WTC11 (cell line): ENCODE data around the gene TGFBRAP1.

Experiments used
- IRF1 ChIP-seq: sonication (generic); formaldehyde crosslinking; IDR thresholded peaks from 2 replicates; pipeline ENCODE4 v1.8.0; 2023; ENCODE audit warnings: missing genetic modification reagents
- NFYB ChIP-seq: sonication (generic); formaldehyde crosslinking; conservative IDR thresholded peaks from 2 replicates; pipeline ENCODE4 v1.8.0; 2022; ENCODE audit warnings: low read depth, missing genetic modification reagents
- SMAD3 ChIP-seq: sonication (generic); formaldehyde crosslinking; IDR thresholded peaks from 2 replicates; pipeline ENCODE4 v1.8.0; 2022; ENCODE audit warnings: missing genetic modification reagents, mild to moderate bottlenecking, borderline replicate concordance
- USF1 ChIP-seq: sonication (generic); formaldehyde crosslinking; IDR thresholded peaks from 2 replicates; pipeline ENCODE4 v1.8.0; 2022; ENCODE audit warnings: mild to moderate bottlenecking, missing genetic modification reagents
- TF ChIP-seq, protein P1 (sequence below): fragments of 200-600 bp; IDR thresholded peaks from 2 replicates; pipeline ENCODE4 v1.8.0; 2022; ENCODE audit warnings: antibody characterized with exemption

GRCh38 chr2:105362862-105363591 is 33.5 kb upstream of the TGFBRAP1 start:
- TF ChIP-seq NFYB (no peak), IRF1 (CRISPR knock-in tag) (no peak), SMAD3 (CRISPR knock-in tag) (no peak), USF1 (CRISPR knock-in tag) (no peak)
- TF ChIP-seq, protein P1, sequence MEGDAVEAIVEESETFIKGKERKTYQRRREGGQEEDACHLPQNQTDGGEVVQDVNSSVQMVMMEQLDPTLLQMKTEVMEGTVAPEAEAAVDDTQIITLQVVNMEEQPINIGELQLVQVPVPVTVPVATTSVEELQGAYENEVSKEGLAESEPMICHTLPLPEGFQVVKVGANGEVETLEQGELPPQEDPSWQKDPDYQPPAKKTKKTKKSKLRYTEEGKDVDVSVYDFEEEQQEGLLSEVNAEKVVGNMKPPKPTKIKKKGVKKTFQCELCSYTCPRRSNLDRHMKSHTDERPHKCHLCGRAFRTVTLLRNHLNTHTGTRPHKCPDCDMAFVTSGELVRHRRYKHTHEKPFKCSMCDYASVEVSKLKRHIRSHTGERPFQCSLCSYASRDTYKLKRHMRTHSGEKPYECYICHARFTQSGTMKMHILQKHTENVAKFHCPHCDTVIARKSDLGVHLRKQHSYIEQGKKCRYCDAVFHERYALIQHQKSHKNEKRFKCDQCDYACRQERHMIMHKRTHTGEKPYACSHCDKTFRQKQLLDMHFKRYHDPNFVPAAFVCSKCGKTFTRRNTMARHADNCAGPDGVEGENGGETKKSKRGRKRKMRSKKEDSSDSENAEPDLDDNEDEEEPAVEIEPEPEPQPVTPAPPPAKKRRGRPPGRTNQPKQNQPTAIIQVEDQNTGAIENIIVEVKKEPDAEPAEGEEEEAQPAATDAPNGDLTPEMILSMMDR = no peak
